ENCODE results near the gene SPOCK2. TPM values are rescaled to one million over a fixed set of nuclear protein-coding genes. Genes with fewer than 3 reads are reported as not detected.

The SPOCK2 gene
- total and polyA plus RNA-seq, 7 experiments from 2014 or later = 200 to 543 (median 336) TPM

DNA sequence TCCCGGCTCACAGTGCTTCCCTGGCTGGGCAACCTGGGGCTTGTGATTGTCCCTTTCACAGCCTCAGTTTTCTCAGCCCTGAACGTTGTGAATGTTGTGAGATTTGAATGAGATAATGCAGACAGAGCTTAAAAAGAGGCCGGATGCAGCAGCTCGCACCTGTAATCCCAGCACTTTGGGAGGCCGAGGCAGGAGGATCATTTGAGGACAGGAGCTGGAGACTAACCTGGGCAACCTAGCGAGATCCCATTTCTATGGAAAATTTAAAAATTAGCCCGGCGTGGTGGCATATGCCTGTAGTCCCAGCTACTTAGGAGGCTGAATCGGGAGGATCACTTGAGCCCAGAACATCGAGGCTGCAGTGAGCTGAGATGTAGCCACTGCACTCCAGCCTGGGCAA lies 56.6 kb downstream of the SPOCK2 start:
- intact Hi-C loops (cut with micrococcal nuclease) = no loop called here
- no peak overlapping the region for H3K27ac Mint-ChIP-seq
- no peaks in the 10 kb centered on the region for H3K4me1 ChIP-seq (ENCODE audit: control insufficient read depth in 2 of 2, insufficient read depth in 2 of 2, low read length in 2 of 2)
- DNase-seq (no peak), ATAC-seq (no peak)
- H3K9me3 Mint-ChIP-seq = peaks cover 0 to 4% (median 0%) of the 10 kb centered on the region in 11 donors
- H3K4me3 Mint-ChIP-seq = no peak overlapping the region
- peaks cover 0 to 4% (median 0%) of the 10 kb centered on the region in 7 donors for H3K4me1 Mint-ChIP-seq
- H3K27me3 ChIP-seq (ENCODE audit: control insufficient read depth in 2 of 2, insufficient read depth in 2 of 2, low read length in 2 of 2) = no peaks in the 10 kb centered on the region
- H3K27me3 Mint-ChIP-seq = peaks cover 0 to 9% (median 4%) of the 10 kb centered on the region in 5 donors
- no peaks in the 10 kb centered on the region for H3K36me3 ChIP-seq (ENCODE audit: control insufficient read depth in 2 of 3, insufficient read depth in 3 of 3, low read length in 3 of 3)
- no peaks in the 10 kb centered on the region for H3K36me3 Mint-ChIP-seq
- POLR2A ChIA-PET = no interaction called here
- H3K9me3 ChIP-seq (ENCODE audit: control insufficient read depth in 2 of 3, low read length in 3 of 3) = no peaks in the 10 kb centered on the region
- CTCF ChIA-PET = interaction anchor here (1.3 kb wide), 1 partner anchor 135 kb away, joined by 3 read pairs; no protein-coding TSS in a partner anchor
- no peak overlapping the region for H3K4me3 ChIP-seq (ENCODE audit: low read length)
- no peak overlapping the region for H3K27ac ChIP-seq (ENCODE audit: low read depth, low read length)

DNA sequence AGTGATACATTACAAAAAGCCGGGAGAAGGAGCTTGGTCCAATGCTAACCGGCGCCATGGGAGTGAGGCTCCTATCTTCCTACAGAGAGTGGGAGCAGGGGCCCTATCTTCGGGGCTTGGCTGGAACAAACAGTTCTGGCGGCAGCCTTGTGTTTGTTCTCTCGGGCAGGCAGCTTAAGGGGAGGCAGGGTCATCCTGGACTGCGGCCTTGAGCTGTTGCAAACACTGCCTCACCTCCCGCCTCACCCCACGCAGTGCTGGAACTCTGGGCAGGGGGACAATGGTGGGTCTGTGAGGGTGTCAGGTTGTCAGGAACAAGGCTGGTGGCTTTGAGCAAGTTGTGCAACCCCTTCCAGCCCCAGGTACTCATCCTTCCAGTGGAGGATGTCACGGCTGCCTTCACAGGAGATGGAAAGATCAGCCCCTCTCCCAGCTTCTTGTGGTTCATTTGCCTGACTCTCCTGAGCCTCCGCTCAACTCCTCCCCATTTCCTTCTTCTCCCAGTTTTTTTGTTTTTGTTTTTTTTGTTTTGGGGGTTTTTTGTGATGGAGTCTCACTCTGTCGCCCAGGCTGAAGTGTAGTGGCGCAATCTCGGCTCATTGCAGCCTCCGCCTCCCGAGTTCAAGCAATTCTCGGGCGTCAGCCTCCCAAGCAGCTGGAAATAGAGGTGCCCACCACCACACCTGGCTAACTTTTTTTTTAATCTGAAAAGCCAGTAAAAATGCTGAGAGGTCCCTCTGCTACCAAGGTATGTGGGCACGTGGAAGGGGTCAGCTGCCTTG lies 57.4 kb downstream of the SPOCK2 start:
- no peaks in the 10 kb centered on the region for H3K4me1 ChIP-seq (ENCODE audit: control insufficient read depth in 2 of 2, insufficient read depth in 2 of 2, low read length in 2 of 2)
- Mint-ChIP-seq H3K9me3 (peaks cover 0 to 4% (median 0%) of the 10 kb centered on the region in 11 donors), H3K4me1 (peaks cover 0 to 4% (median 0%) of the 10 kb centered on the region in 7 donors), H3K27ac (no peak overlapping the region), H3K36me3 (no peaks in the 10 kb centered on the region), H3K4me3 (no peak overlapping the region), H3K27me3 (peaks cover 0 to 9% (median 4%) of the 10 kb centered on the region in 5 donors)
- H3K27ac ChIP-seq (ENCODE audit: low read depth, low read length) = no peak overlapping the region
- POLR2A ChIA-PET = no interaction called here
- DNase-seq = no peak
- H3K4me3 ChIP-seq (ENCODE audit: low read length) = no peak overlapping the region
- no peaks in the 10 kb centered on the region for H3K9me3 ChIP-seq (ENCODE audit: control insufficient read depth in 2 of 3, low read length in 3 of 3)
- no peaks in the 10 kb centered on the region for H3K27me3 ChIP-seq (ENCODE audit: control insufficient read depth in 2 of 2, insufficient read depth in 2 of 2, low read length in 2 of 2)
- ATAC-seq = no peak
- no peaks in the 10 kb centered on the region for H3K36me3 ChIP-seq (ENCODE audit: control insufficient read depth in 2 of 3, insufficient read depth in 3 of 3, low read length in 3 of 3)
- intact Hi-C loops (cut with micrococcal nuclease) = no loop called here
- CTCF ChIA-PET = interaction anchor here (1.1 to 1.3 kb wide), 2 partner anchors 134 to 306 kb away, joined by 3 to 4 read pairs; no protein-coding TSS in a partner anchor

DNA sequence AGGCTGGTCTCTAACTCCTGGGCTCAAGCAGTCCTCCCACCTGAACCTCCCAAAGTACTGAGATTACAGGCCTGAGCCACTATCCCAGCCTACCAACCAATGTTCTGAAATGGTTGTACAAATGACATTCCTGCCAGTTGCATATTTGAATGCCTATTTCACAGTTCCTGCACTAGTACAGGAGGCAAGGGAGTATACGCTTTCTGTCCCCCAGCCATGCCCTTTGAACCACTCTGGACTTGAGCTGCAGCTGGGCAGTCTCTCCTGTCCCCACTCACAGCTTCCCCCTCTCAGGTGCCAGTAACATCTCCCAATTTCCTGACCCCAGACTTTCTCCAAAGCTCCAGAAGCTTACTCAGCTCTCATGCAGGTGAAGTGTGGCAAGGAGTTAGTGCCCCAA lies 58.9 kb downstream of the SPOCK2 start:
- H3K4me3 Mint-ChIP-seq = no peak overlapping the region
- ATAC-seq (no peak), DNase-seq (no peak)
- CTCF ChIA-PET = no interaction called here
- Histone ChIP-seq H3K4me1 (ENCODE audit: control insufficient read depth in 2 of 2, insufficient read depth in 2 of 2, low read length in 2 of 2) (no peaks in the 10 kb centered on the region), H3K9me3 (ENCODE audit: control insufficient read depth in 2 of 3, low read length in 3 of 3) (no peaks in the 10 kb centered on the region), H3K27me3 (ENCODE audit: control insufficient read depth in 2 of 2, insufficient read depth in 2 of 2, low read length in 2 of 2) (no peaks in the 10 kb centered on the region), H3K4me3 (ENCODE audit: low read length) (no peak overlapping the region), H3K36me3 (ENCODE audit: control insufficient read depth in 2 of 3, insufficient read depth in 3 of 3, low read length in 3 of 3) (no peaks in the 10 kb centered on the region), H3K27ac (ENCODE audit: low read depth, low read length) (no peak overlapping the region)
- peaks cover 0 to 4% (median 0%) of the 10 kb centered on the region in 7 donors for H3K4me1 Mint-ChIP-seq
- intact Hi-C loops (cut with micrococcal nuclease) = no loop called here
- H3K36me3 Mint-ChIP-seq = no peaks in the 10 kb centered on the region
- peaks cover 0 to 4% (median 0%) of the 10 kb centered on the region in 11 donors for H3K9me3 Mint-ChIP-seq
- H3K27me3 Mint-ChIP-seq = peaks cover 0 to 9% (median 4%) of the 10 kb centered on the region in 5 donors
- POLR2A ChIA-PET = no interaction called here
- H3K27ac Mint-ChIP-seq = no peak overlapping the region

DNA sequence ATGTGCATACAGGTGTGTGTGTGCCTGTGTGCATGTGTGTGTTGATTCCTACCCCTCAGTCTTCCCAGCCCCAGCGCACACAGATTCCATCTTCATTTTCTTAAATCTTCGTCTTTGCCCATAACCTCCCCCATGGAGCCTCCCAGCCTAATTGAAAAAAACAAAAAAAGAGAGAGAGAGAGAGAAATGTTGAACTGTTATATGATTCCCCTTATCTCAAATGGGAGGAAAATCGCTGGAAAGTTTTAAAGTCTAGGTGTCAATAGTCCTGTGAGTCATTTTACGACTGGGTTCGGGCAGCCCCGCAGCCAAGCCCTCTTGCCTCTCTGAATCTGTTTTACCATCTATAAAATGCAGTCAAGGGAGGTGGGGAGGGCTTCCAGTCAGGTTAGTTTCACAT lies 60.9 kb downstream of the SPOCK2 start:
- no peak overlapping the region for H3K27ac Mint-ChIP-seq
- no peak overlapping the region for H3K4me3 Mint-ChIP-seq
- CTCF ChIA-PET = no interaction called here
- no peak for ATAC-seq
- Histone ChIP-seq H3K27me3 (ENCODE audit: control insufficient read depth in 2 of 2, insufficient read depth in 2 of 2, low read length in 2 of 2) (no peaks in the 10 kb centered on the region), H3K4me3 (ENCODE audit: low read length) (no peak overlapping the region), H3K27ac (ENCODE audit: low read depth, low read length) (no peak overlapping the region), H3K4me1 (ENCODE audit: control insufficient read depth in 2 of 2, insufficient read depth in 2 of 2, low read length in 2 of 2) (no peaks in the 10 kb centered on the region), H3K9me3 (ENCODE audit: control insufficient read depth in 2 of 3, low read length in 3 of 3) (no peaks in the 10 kb centered on the region), H3K36me3 (ENCODE audit: control insufficient read depth in 2 of 3, insufficient read depth in 3 of 3, low read length in 3 of 3) (no peaks in the 10 kb centered on the region)
- DNase-seq = no peak
- peaks cover 0 to 9% (median 4%) of the 10 kb centered on the region in 5 donors for H3K27me3 Mint-ChIP-seq
- intact Hi-C loops (cut with micrococcal nuclease) = no loop called here
- peaks cover 0 to 4% (median 0%) of the 10 kb centered on the region in 11 donors for H3K9me3 Mint-ChIP-seq
- POLR2A ChIA-PET = no interaction called here
- H3K4me1 Mint-ChIP-seq = peaks cover 0 to 4% (median 0%) of the 10 kb centered on the region in 7 donors
- H3K36me3 Mint-ChIP-seq = no peaks in the 10 kb centered on the region

DNA sequence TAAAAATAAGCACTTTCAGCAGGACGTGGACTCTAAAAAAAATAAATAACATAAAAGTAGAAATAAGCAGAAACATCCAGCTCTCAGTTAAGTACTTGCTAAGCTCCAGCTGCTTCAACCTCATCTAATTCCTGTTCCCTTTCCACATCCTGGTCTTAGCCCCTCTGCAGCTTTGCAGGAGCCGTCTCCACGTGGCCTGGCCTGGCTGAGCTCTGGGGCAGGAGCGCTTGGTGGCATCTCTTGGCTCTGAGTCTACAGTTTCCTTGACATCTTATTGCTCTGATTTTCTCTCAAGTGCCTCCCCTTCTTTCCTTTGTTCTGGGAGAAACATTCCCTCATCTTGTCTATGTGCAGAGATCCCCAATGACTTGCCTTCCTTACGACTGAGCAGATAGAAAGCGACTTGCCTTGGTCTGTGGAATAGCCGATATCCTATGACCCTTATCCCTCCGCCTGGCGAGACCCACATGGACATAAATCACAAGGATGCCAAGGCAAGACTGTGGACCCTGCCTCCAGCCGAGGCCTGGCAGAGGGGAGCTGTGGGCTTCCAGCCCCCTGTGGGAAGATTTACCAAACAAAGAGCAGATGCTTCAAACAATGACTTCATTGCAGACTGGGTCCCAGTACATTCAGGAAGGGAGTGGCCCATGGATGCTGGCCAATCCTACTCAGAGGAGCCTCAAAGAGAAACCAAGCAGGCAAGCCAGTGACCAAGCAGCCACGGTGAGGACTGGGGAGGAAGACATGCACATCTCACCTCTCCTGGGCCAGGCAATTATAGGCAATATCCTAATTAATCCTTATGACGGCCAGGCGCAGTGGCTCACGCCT lies 61.9 kb downstream of the SPOCK2 start:
- peaks cover 0 to 4% (median 0%) of the 10 kb centered on the region in 7 donors for H3K4me1 Mint-ChIP-seq
- DNase-seq (no peak), ATAC-seq (no peak)
- H3K27ac Mint-ChIP-seq = no peak overlapping the region
- ChIA-PET CTCF (no interaction called here), POLR2A (interaction anchor here (0.7 kb wide), 1 partner anchor 9 kb away, joined by 3 read pairs; no protein-coding TSS in a partner anchor)
- H3K27me3 Mint-ChIP-seq = peaks cover 0 to 7% (median 4%) of the 10 kb centered on the region in 5 donors
- H3K4me3 Mint-ChIP-seq = no peak overlapping the region
- no peak overlapping the region for H3K27ac ChIP-seq (ENCODE audit: low read depth, low read length)
- H3K36me3 Mint-ChIP-seq = no peaks in the 10 kb centered on the region
- no peaks in the 10 kb centered on the region for H3K27me3 ChIP-seq (ENCODE audit: control insufficient read depth in 2 of 2, insufficient read depth in 2 of 2, low read length in 2 of 2)
- no peak overlapping the region for H3K4me3 ChIP-seq (ENCODE audit: low read length)
- H3K9me3 ChIP-seq (ENCODE audit: control insufficient read depth in 2 of 3, low read length in 3 of 3) = no peaks in the 10 kb centered on the region
- H3K36me3 ChIP-seq (ENCODE audit: control insufficient read depth in 2 of 3, insufficient read depth in 3 of 3, low read length in 3 of 3) = no peaks in the 10 kb centered on the region
- H3K4me1 ChIP-seq (ENCODE audit: control insufficient read depth in 2 of 2, insufficient read depth in 2 of 2, low read length in 2 of 2) = no peaks in the 10 kb centered on the region
- intact Hi-C loops (cut with micrococcal nuclease) = no loop called here
- peaks cover 0 to 4% (median 0%) of the 10 kb centered on the region in 11 donors for H3K9me3 Mint-ChIP-seq

DNA sequence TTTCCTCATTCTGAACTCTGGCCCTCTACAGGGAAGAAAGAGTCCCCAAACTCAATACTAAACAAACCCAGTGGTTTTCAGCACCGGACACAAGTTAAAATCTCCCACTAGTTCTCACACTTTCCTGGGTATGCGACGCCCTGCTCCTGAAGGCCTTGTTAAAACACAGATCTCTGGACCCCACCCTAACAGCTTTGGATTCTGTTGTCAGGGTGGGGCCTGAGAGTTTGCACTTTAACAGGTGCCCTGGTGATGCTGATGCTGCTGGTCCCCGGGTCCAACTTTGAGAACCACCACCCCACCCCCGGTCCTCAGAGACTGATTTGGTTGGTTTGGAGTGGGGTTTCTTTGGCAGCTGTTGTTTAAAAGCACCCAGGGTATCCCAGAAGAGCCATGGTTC lies 62.5 kb downstream of the SPOCK2 start:
- Histone ChIP-seq H3K36me3 (ENCODE audit: control insufficient read depth in 2 of 3, insufficient read depth in 3 of 3, low read length in 3 of 3) (no peaks in the 10 kb centered on the region), H3K4me3 (ENCODE audit: low read length) (no peak overlapping the region), H3K4me1 (ENCODE audit: control insufficient read depth in 2 of 2, insufficient read depth in 2 of 2, low read length in 2 of 2) (no peaks in the 10 kb centered on the region), H3K27me3 (ENCODE audit: control insufficient read depth in 2 of 2, insufficient read depth in 2 of 2, low read length in 2 of 2) (no peaks in the 10 kb centered on the region), H3K9me3 (ENCODE audit: control insufficient read depth in 2 of 3, low read length in 3 of 3) (no peaks in the 10 kb centered on the region), H3K27ac (ENCODE audit: low read depth, low read length) (no peak overlapping the region)
- no peaks in the 10 kb centered on the region for H3K36me3 Mint-ChIP-seq
- H3K4me1 Mint-ChIP-seq = peaks cover 0 to 4% (median 0%) of the 10 kb centered on the region in 7 donors
- ChIA-PET CTCF (no interaction called here), POLR2A (interaction anchor here (0.7 kb wide), 1 partner anchor 9 kb away, joined by 3 read pairs; no protein-coding TSS in a partner anchor)
- no peak overlapping the region for H3K27ac Mint-ChIP-seq
- intact Hi-C loops (cut with micrococcal nuclease) = no loop called here
- H3K9me3 Mint-ChIP-seq = peaks cover 0 to 4% (median 0%) of the 10 kb centered on the region in 11 donors
- H3K27me3 Mint-ChIP-seq = peaks cover 0 to 9% (median 0%) of the 10 kb centered on the region in 5 donors
- no peak overlapping the region for H3K4me3 Mint-ChIP-seq
- DNase-seq = no peak
- no peak for ATAC-seq

Measured in naive thymus-derived CD4-positive, alpha-beta T cell (primary cell).